H1 (cell line): ENCODE data around the gene JMJD8. TPM values are rescaled to one million over a fixed set of nuclear protein-coding genes. Genes with fewer than 3 reads are reported as not detected.

Experiments used
- CTCF ChIA-PET: fragments of 300-600 bp; sonication (Branson Sonifier 250); formaldehyde crosslinking; loops from one replicate; lab custom pipeline; 2021; ENCODE audit not compliant: partially characterized antibody; lab: Charles Lee
- POLR2A ChIA-PET: fragments of 300-600 bp; sonication (Branson Sonifier 250); formaldehyde crosslinking; loops from one replicate; lab custom pipeline; 2021; ENCODE audit warnings: inconsistent platforms; ENCODE audit not compliant: partially characterized antibody; lab: Charles Lee
- DNase-seq, 2 experiments: peaks; one replicate each; pipeline versions ENCODE4 v3.0.0 to v3.0.0-alpha.2; 2010 to 2022; ENCODE audit warnings: low spot score in 2 of 2, low read depth in 1 of 2, mixed read lengths in 1 of 2
- FAIRE-seq: peaks from 2 replicates; lab custom pipeline; 2011; peaks lifted over from hg19 to GRCh38; lab: Jason Lieb, UNC
- H2AFZ ChIP-seq: 2 replicates; pipeline ENCODE4 v1.8.1; 2012; ENCODE audit warnings: low read length, inconsistent platforms
- H2AK5ac ChIP-seq: 2 replicates; pipeline ENCODE4 v1.6.1; 2013; ENCODE audit warnings: low read depth, low read length
- H2BK120ac ChIP-seq: replicated peaks from 2 replicates; pipeline ENCODE3; 2013; ENCODE audit warnings: low read depth, low read length, inconsistent platforms
- H2BK12ac ChIP-seq: 2 replicates; pipeline ENCODE4 v1.6.1; 2013; ENCODE audit warnings: low read depth, low read length
- H2BK15ac ChIP-seq: 2 replicates; pipeline ENCODE4 v1.6.1; 2013; ENCODE audit warnings: low read length
- H2BK20ac ChIP-seq: 2 replicates; pipeline ENCODE4 v1.6.1; 2013; ENCODE audit warnings: low read length
- H2BK5ac ChIP-seq: 2 replicates; pipeline ENCODE4 v1.6.1; 2013; ENCODE audit warnings: low read depth, low read length
- H3K14ac ChIP-seq: 2 replicates; pipeline ENCODE4 v1.6.1; 2013; ENCODE audit warnings: inconsistent platforms; ENCODE audit not compliant: insufficient read length
- H3K18ac ChIP-seq: 2 replicates; pipeline ENCODE4 v1.6.1; 2013; ENCODE audit warnings: low read length; ENCODE audit errors: extremely low read depth
- H3K23ac ChIP-seq: 2 replicates; pipeline ENCODE4 v1.6.1; 2013; ENCODE audit warnings: inconsistent platforms; ENCODE audit not compliant: insufficient read length
- H3K23me2 ChIP-seq: 2 replicates; pipeline ENCODE4 v1.6.1; 2013; ENCODE audit warnings: low read depth, low read length
- H3K27ac ChIP-seq: 2 replicates; pipeline ENCODE4 v1.6.1; 2011; ENCODE audit warnings: low read depth, low read length, inconsistent platforms
- H3K27me3 ChIP-seq, 4 experiments: replicated peaks in 1 of 4; 1 replicate in 1 of 4; 2 replicates in 3 of 4; pipeline versions ENCODE4 v1.6.1 to v1.8.1; 2011 to 2013; ENCODE audit warnings: low read length in 3 of 4, mild to moderate bottlenecking in 3 of 4, inconsistent platforms in 2 of 4, mixed read lengths in 2 of 4, moderate library complexity in 1 of 4; ENCODE audit not compliant: control insufficient read depth in 3 of 4, insufficient read depth in 3 of 4; ENCODE audit errors: extremely low read depth in 1 of 4
- H3K36me3 ChIP-seq, 4 experiments: 2 replicates each; pipeline versions ENCODE4 v1.6.1 to v1.8.1; 2011 to 2013; ENCODE audit warnings: mild to moderate bottlenecking in 4 of 4, low read length in 3 of 4, moderate library complexity in 2 of 4, control low read depth in 1 of 4, inconsistent platforms in 1 of 4; ENCODE audit not compliant: insufficient read depth in 4 of 4, control insufficient read depth in 2 of 4
- H3K4ac ChIP-seq: replicated peaks from 2 replicates; pipeline ENCODE3; 2013; ENCODE audit warnings: low read length, low read depth, mixed read lengths, inconsistent platforms; ENCODE audit not compliant: insufficient read length
- H3K4me1 ChIP-seq, 4 experiments: replicated peaks in 1 of 4; 1 replicate in 1 of 4; 2 replicates in 3 of 4; pipeline versions ENCODE4 v1.6.1 to v1.8.1; 2011 to 2013; ENCODE audit warnings: low read length in 3 of 4, inconsistent platforms in 2 of 4, mixed read lengths in 1 of 4; ENCODE audit not compliant: insufficient read depth in 4 of 4, control insufficient read depth in 3 of 4
- H3K4me2 ChIP-seq, 2 experiments: 2 replicates each; pipeline versions ENCODE4 v1.6.1 to v1.8.1; 2011 to 2013; ENCODE audit warnings: low read depth in 2 of 2, low read length in 2 of 2, control low read depth in 1 of 2, inconsistent platforms in 1 of 2, mild to moderate bottlenecking in 1 of 2; ENCODE audit not compliant: insufficient read depth in 1 of 2
- H3K4me3 ChIP-seq, 4 experiments: fragments of 200-600, 300-600 bp in 1 of 4; sonication (generic), shearing (Covaris generic), sonication (Bioruptor Twin) in 1 of 4; 2 replicates each; pipeline versions ENCODE4 v1.5.1 to v1.8.1; 2011 to 2016; ENCODE audit warnings: low read length in 4 of 4, low read depth in 3 of 4, control low read depth in 2 of 4, inconsistent platforms in 2 of 4, mild to moderate bottlenecking in 2 of 4, mixed read lengths in 1 of 4, moderate library complexity in 1 of 4; ENCODE audit not compliant: insufficient read depth in 2 of 4; ENCODE audit errors: extremely low read depth in 1 of 4
- H3K56ac ChIP-seq: replicated peaks from 2 replicates; pipeline ENCODE3; 2013; ENCODE audit warnings: low read depth, mild to moderate bottlenecking, mixed read lengths, low read length, inconsistent platforms; ENCODE audit not compliant: insufficient read length
- H3K79me1 ChIP-seq: 2 replicates; pipeline ENCODE4 v1.6.1; 2013; ENCODE audit warnings: low read depth, low read length, control low read depth
- H3K79me2 ChIP-seq, 2 experiments: 2 replicates each; pipeline versions ENCODE4 v1.6.1 to v1.8.1; 2012 to 2013; ENCODE audit warnings: low read length in 2 of 2, mild to moderate bottlenecking in 2 of 2, inconsistent platforms in 1 of 2; ENCODE audit not compliant: insufficient read depth in 2 of 2, control insufficient read depth in 1 of 2
- H3K9ac ChIP-seq, 4 experiments: replicated peaks in 1 of 4; 1 replicate in 1 of 4; 2 replicates in 3 of 4; pipeline versions ENCODE4 v1.6.1 to v1.8.1; 2011 to 2013; ENCODE audit warnings: low read depth in 3 of 4, low read length in 3 of 4, control low read depth in 2 of 4, mild to moderate bottlenecking in 2 of 4, moderate library complexity in 2 of 4, inconsistent platforms in 1 of 4; ENCODE audit errors: extremely low read depth in 1 of 4
- H3K9me3 ChIP-seq, 2 experiments: 2 replicates each; pipeline versions ENCODE4 v1.6.1 to v1.8.1; 2012 to 2013; ENCODE audit warnings: mild to moderate bottlenecking in 2 of 2, moderate library complexity in 2 of 2, control low read depth in 1 of 2, inconsistent platforms in 1 of 2, low read depth in 1 of 2, low read length in 1 of 2, mixed read lengths in 1 of 2; ENCODE audit not compliant: insufficient read depth in 2 of 2
- H4K20me1 ChIP-seq, 2 experiments: replicated peaks in 1 of 2; 2 replicates each; pipeline versions ENCODE3 to v1.8.1; 2011 to 2013; ENCODE audit warnings: inconsistent platforms in 2 of 2, low read length in 2 of 2, mild to moderate bottlenecking in 1 of 2; ENCODE audit not compliant: insufficient read depth in 2 of 2, control insufficient read depth in 1 of 2
- H4K5ac ChIP-seq: 2 replicates; pipeline ENCODE4 v1.6.1; 2013; ENCODE audit warnings: low read length, low read depth, mixed read lengths, inconsistent platforms; ENCODE audit not compliant: insufficient read length
- H4K8ac ChIP-seq: 2 replicates; pipeline ENCODE4 v1.8.0; 2013; ENCODE audit warnings: mild to moderate bottlenecking, moderate library complexity, low read length, inconsistent platforms; ENCODE audit not compliant: insufficient read depth; ENCODE audit errors: extremely low read depth
- H4K91ac ChIP-seq: replicated peaks from 2 replicates; pipeline ENCODE3; 2013; ENCODE audit warnings: low read length, mixed read lengths, inconsistent platforms; ENCODE audit not compliant: insufficient read length
- BACH1 ChIP-seq: IDR thresholded peaks from 2 replicates; pipeline ENCODE4 v1.6.1; 2012; ENCODE audit warnings: low read length, improper control_type of control experiment
- CHD1 ChIP-seq: IDR thresholded peaks from 2 replicates; pipeline ENCODE4 v1.6.1; 2012; ENCODE audit warnings: low read depth, low read length, improper control_type of control experiment
- KDM1A ChIP-seq: fragments of 200-600, 300-600 bp; sonication (generic); IDR thresholded peaks from 2 replicates; pipeline ENCODE4 v1.7.1; 2016; ENCODE audit warnings: mild to moderate bottlenecking, low read length, borderline replicate concordance
- NANOG ChIP-seq: IDR thresholded peaks from 2 replicates; pipeline ENCODE4 v1.6.1; 2011; ENCODE audit warnings: low read length, low read depth, mild to moderate bottlenecking, inconsistent platforms; ENCODE audit not compliant: insufficient read depth, poor library complexity, severe bottlenecking
- PHF8 ChIP-seq: fragments of 200-600 bp; sonication (generic); conservative IDR thresholded peaks from 2 replicates; pipeline ENCODE4 v1.7.1; 2012; ENCODE audit warnings: low read depth, mild to moderate bottlenecking, inconsistent platforms, low read length, moderate library complexity
- WGBS, 2 experiments: shearing (Covaris generic) in 1 of 2; methylation state at CpG; one replicate each; pipeline versions ENCODE4 v1.1.6 to v1.1.7; 2013 to 2015; ENCODE audit warnings: low lambda C conversion rate in 2 of 2, mixed read lengths in 2 of 2, inconsistent platforms in 1 of 2, low coverage in 1 of 2, missing lambda C conversion rate in 1 of 2; ENCODE audit not compliant: insufficient replicate concordance in 2 of 2, insufficient coverage in 1 of 2, insufficient read length in 1 of 2; ENCODE audit errors: extremely low coverage in 1 of 2, missing lambda C conversion rate in 1 of 2; 5-methylcytosine and 5-hydroxymethylcytosine counted together
- polyA plus RNA-seq, 7 experiments: library from polyadenylated mRNA; depleted of rRNA in 3 of 7; stranded (reverse) in 5 of 7; unstranded in 2 of 7; fragments of >200 nt in 5 of 7; fragments of 200-250 nt in 2 of 7; gene quantifications; 1 replicate in 5 of 7; 2 replicates in 1 of 7; 4 replicates in 1 of 7; pipeline versions ENCODE4 v1.2.1 to v1.2.3, GENCODE V29; 2011 to 2013; ENCODE audit warnings: missing spikeins in 2 of 7, mixed read lengths in 2 of 7
- total RNA-seq: library from RNA; stranded (reverse); fragmentation: NEBNext Ultra II Directional; extraction: Animal tissue kit (Norgen Biotek cat#: 25700); gene quantifications from 2 replicates; pipeline ENCODE4 v1.2.1, GENCODE V29; 2021
- TF ChIP-seq, protein P1 (sequence below): IDR thresholded peaks from 2 replicates; pipeline ENCODE4 v1.6.1; 2012; ENCODE audit warnings: low read length, inconsistent platforms

JMJD8 gene
- total and polyA plus RNA-seq, 2 of the 8 experiments (the other 6 are each of a cell fraction or from before 2014, with no cell fraction given), result 46.4 to 87.4 TPM

DNA sequence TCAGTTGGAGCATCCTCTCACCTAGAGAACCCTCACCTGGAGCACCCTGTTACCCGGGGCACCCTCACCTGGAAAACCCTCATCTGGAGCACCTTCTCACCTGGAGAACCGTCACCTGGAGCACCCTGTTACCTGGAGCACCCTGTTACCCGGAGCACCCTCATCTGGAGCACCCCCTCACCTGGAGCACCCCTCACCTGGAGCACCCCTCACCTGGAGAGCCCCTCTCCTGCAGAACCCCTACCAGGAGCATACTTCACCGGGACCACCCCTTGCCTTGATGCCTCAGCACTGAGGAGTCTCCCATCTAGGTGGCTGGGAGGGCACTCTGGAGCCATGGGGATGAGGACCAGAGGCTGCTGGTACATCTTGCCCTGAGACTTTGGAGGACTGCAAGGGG lies 24.8 kb upstream of the JMJD8 start:
- 62% methylated on average over 3 of the region's 4 CpGs; no CpG with 5 or more reads in 1 of the 2 experiments for WGBS, 2 experiments
- Histone ChIP-seq H3K79me2 (no peaks in the 10 kb centered on the region), H4K20me1 (peaks cover 3 to 13% of the 10 kb centered on the region in 2 experiments), H3K4me1 (peaks cover 0 to 9% (median 5%) of the 10 kb centered on the region in 4 experiments; a peak in 4 of 7 replicates), H3K23ac (no peak overlapping the region), H3K56ac (no peak overlapping the region), H3K23me2 (peaks cover 12% of the 10 kb centered on the region; the same call in 1 of the 2 replicates), H3K27me3 (peaks cover 29 to 67% (median 52%) of the 10 kb centered on the region in 4 experiments), H3K18ac (no peak overlapping the region), H4K8ac (no peak overlapping the region), H2AFZ (no peak overlapping the region), H3K4me2 (no peak overlapping the region), H2BK12ac (no peak overlapping the region), H2BK5ac (no peak overlapping the region), H3K4me3 (no peak overlapping the region), H3K9ac (no peak overlapping the region), H2BK15ac (no peak overlapping the region), H3K14ac (no peak overlapping the region), H3K27ac (no peak overlapping the region), H3K79me1 (no peaks in the 10 kb centered on the region), H3K36me3 (no peaks in the 10 kb centered on the region), H2BK120ac (no peak overlapping the region), H2AK5ac (no peak overlapping the region), H2BK20ac (no peak overlapping the region), H4K91ac (no peak overlapping the region), H4K5ac (no peak overlapping the region), H3K9me3 (no peaks in the 10 kb centered on the region), H3K4ac (no peak overlapping the region)
- DNase-seq (no peak), FAIRE-seq (no peak)
- ChIA-PET POLR2A (interaction anchor here (0.6 to 20.9 kb wide), 3 partner anchors 13 to 76 kb away, joined by 3 to 353 read pairs (median 3); partner anchors contain the start of genes ANTKMT, CCDC78 and HAGHL), CTCF (interaction anchor here (1.0 to 33.4 kb wide), 5 partner anchors 27 to 349 kb away, joined by 3 to 977 read pairs (median 10); partner anchors contain the start of genes ANTKMT, CCDC78, CHTF18 and CIAO3)
- TF ChIP-seq KDM1A (no peak), CHD1 (no peak), NANOG (no peak), PHF8 (no peak), BACH1 (no peak)
- TF ChIP-seq, protein P1, sequence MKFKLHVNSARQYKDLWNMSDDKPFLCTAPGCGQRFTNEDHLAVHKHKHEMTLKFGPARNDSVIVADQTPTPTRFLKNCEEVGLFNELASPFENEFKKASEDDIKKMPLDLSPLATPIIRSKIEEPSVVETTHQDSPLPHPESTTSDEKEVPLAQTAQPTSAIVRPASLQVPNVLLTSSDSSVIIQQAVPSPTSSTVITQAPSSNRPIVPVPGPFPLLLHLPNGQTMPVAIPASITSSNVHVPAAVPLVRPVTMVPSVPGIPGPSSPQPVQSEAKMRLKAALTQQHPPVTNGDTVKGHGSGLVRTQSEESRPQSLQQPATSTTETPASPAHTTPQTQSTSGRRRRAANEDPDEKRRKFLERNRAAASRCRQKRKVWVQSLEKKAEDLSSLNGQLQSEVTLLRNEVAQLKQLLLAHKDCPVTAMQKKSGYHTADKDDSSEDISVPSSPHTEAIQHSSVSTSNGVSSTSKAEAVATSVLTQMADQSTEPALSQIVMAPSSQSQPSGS, result no peak
